Lung microvascular endothelial cell (primary cell): ENCODE results near the gene EDN3. TPM values are rescaled to one million over a fixed set of nuclear protein-coding genes. Genes with fewer than 3 reads are reported as not detected.

Experiments used
- DNase-seq, 2 donors: peaks; one replicate each; pipeline versions ENCODE4 v3.0.0 to v3.0.0-alpha.2; 2010; ENCODE audit warnings: low read depth in 2 of 2
- total RNA-seq: library from RNA; depleted of rRNA; stranded (reverse); fragments of >200 nt; gene quantifications from 2 replicates; pipeline ENCODE4 v1.2.1, GENCODE V29; 2014

Gene EDN3
- total RNA-seq, 1 donor from 2014 or later, result not detected

- DNase-seq, result no peak
Observed at GRCh38 chr20:59308493-59309201, 8.2 kb downstream of the EDN3 start.

- no peak for DNase-seq
Observed at GRCh38 chr20:59309218-59309617, 8.8 kb downstream of the EDN3 start.

GRCh38 chr20:59314997-59315396 lies 14.6 kb downstream of the EDN3 start:
- DNase-seq, result no peak

- no peak for DNase-seq
Observed at GRCh38 chr20:59316911-59317731, 16.7 kb downstream of the EDN3 start.

- no peak for DNase-seq
Observed at GRCh38 chr20:59318201-59318790, 17.9 kb downstream of the EDN3 start.

GRCh38 chr20:59318803-59319202 lies 18.4 kb downstream of the EDN3 start:
- DNase-seq, result no peak

GRCh38 chr20:59320426-59320825 lies 20.0 kb downstream of the EDN3 start:
- DNase-seq, result no peak

- DNase-seq, result no peak
Observed at GRCh38 chr20:59320854-59321647, 20.6 kb downstream of the EDN3 start.

GRCh38 chr20:59322081-59322480 lies 21.7 kb downstream of the EDN3 start:
- no peak for DNase-seq

- no peak for DNase-seq
Observed at GRCh38 chr20:59322585-59323454, 22.4 kb downstream of the EDN3 start.

- DNase-seq, result no peak
Observed at GRCh38 chr20:59323731-59324130, 23.3 kb downstream of the EDN3 start.

- no peak for DNase-seq
Observed at GRCh38 chr20:59324521-59325141, 24.2 kb downstream of the EDN3 start.

- no peak for DNase-seq
Observed at GRCh38 chr20:59325142-59325523, 24.7 kb downstream of the EDN3 start.

- no peak for DNase-seq
Observed at GRCh38 chr20:59326188-59326587, 25.8 kb downstream of the EDN3 start.

GRCh38 chr20:59328071-59328470 lies 27.7 kb downstream of the EDN3 start:
- DNase-seq, result no peak

- no peak for DNase-seq
Observed at GRCh38 chr20:59331721-59332329, 31.4 kb downstream of the EDN3 start.

- DNase-seq, result no peak
Observed at GRCh38 chr20:59333260-59333845, 32.9 kb downstream of the EDN3 start.

- no peak for DNase-seq
Observed at GRCh38 chr20:59333951-59334350, 33.5 kb downstream of the EDN3 start.

GRCh38 chr20:59334651-59335300 lies 34.4 kb downstream of the EDN3 start:
- no peak for DNase-seq
